GM12878 (cell line): Measurements from ENCODE around the gene MYOZ2. TPM values are rescaled to one million over a fixed set of nuclear protein-coding genes. Genes with fewer than 3 reads are reported as not detected.

Experiments used
- ATAC-seq: fragments of 200-7000 bp; cut with Tn5 transposase; 3 replicates; pipeline ENCODE4 v1.9.1; 2020; ENCODE audit warnings: mild to moderate bottlenecking, moderate library complexity
- BruUV-seq: library from RNA; stranded (reverse); fragments of 400-500 nt; replicated peaks from 2 replicates; lab custom pipeline; 2021; lab: Mats Ljungman, UMichigan
- CTCF ChIA-PET: fragments of 300-600 bp; sonication (Branson Sonifier 250); formaldehyde crosslinking; extraction: SDS; loops from one replicate; lab custom pipeline; 2021; ENCODE audit warnings: inconsistent platforms; lab: Yijun Ruan, JAX
- POLR2A ChIA-PET: fragments of 350-600 bp; formaldehyde crosslinking; extraction: SDS; loops from one replicate; lab custom pipeline; 2021; ENCODE audit warnings: inconsistent platforms; lab: Charles Lee
- RAD21 ChIA-PET: fragments of 300-600 bp; sonication (Branson Sonifier 250); formaldehyde crosslinking; loops from one replicate; lab custom pipeline; 2023; ENCODE audit warnings: antibody characterized with exemption; ENCODE audit not compliant: unreplicated experiment; lab: Charles Lee
- SMC1A ChIA-PET: fragments of 300-600 bp; sonication (Branson Sonifier 250); formaldehyde crosslinking; loops from one replicate; lab custom pipeline; 2023; ENCODE audit not compliant: unreplicated experiment, uncharacterized antibody; lab: Charles Lee
- DNase-seq: peaks from one replicate; pipeline ENCODE4 v3.0.0-alpha.2; 2011; ENCODE audit warnings: low read depth, low spot score
- FAIRE-seq: peaks from 3 replicates; lab custom pipeline; 2011; peaks lifted over from hg19 to GRCh38; lab: Jason Lieb, UNC
- H2AFZ ChIP-seq: 2 replicates; pipeline ENCODE4 v1.6.0; 2011; ENCODE audit warnings: low read depth, low read length, control low read depth; ENCODE audit not compliant: control insufficient read depth
- H3K27ac ChIP-seq: 2 replicates; pipeline ENCODE4 v1.5.1; 2011; ENCODE audit warnings: control low read depth; ENCODE audit not compliant: control insufficient read depth, insufficient read depth
- H3K27me3 ChIP-seq, 2 experiments: replicated peaks in 1 of 2; 2 replicates each; pipeline versions ENCODE4 v1.6.0 to v1.6.1; 2011; ENCODE audit warnings: low read length in 1 of 2; ENCODE audit not compliant: control insufficient read depth in 2 of 2, insufficient read depth in 2 of 2
- H3K36me3 ChIP-seq, 2 experiments: 2 replicates each; pipeline ENCODE4 v1.5.1; 2011; ENCODE audit warnings: low read length in 1 of 2; ENCODE audit not compliant: control insufficient read depth in 2 of 2, insufficient read depth in 2 of 2
- H3K4me1 ChIP-seq: 2 replicates; pipeline ENCODE4 v1.6.1; 2011; ENCODE audit warnings: mild to moderate bottlenecking, low read length, moderate library complexity, mixed read lengths; ENCODE audit not compliant: control insufficient read depth, insufficient read depth
- H3K4me2 ChIP-seq: 2 replicates; pipeline ENCODE4 v1.6.0; 2011; ENCODE audit warnings: control low read depth; ENCODE audit not compliant: control insufficient read depth, insufficient read depth
- H3K4me3 ChIP-seq: fragments of 200-600 bp; sonication (generic); 2 replicates; pipeline ENCODE4 v1.5.1; 2016
- H3K79me2 ChIP-seq: 2 replicates; pipeline ENCODE4 v1.6.0; 2011; ENCODE audit warnings: low read length; ENCODE audit not compliant: control insufficient read depth, insufficient read depth
- H3K9ac ChIP-seq: 2 replicates; pipeline ENCODE4 v1.8.0; 2011; ENCODE audit warnings: low read length, control low read depth, mixed read lengths; ENCODE audit not compliant: control insufficient read depth, insufficient read depth
- H3K9me3 ChIP-seq: replicated peaks from 3 replicates; pipeline ENCODE4 v1.5.1; 2011; ENCODE audit warnings: mild to moderate bottlenecking, low read length; ENCODE audit not compliant: control insufficient read depth, insufficient read depth
- H4K20me1 ChIP-seq: 2 replicates; pipeline ENCODE4 v1.6.0; 2011; ENCODE audit not compliant: control insufficient read depth, insufficient read depth
- CBFB ChIP-seq: IDR thresholded peaks from 2 replicates; pipeline ENCODE4 v1.6.1; 2016; ENCODE audit warnings: antibody characterized with exemption, low read depth
- EED ChIP-seq: sonication (generic); IDR thresholded peaks from 2 replicates; pipeline ENCODE4 v1.6.1; 2016; ENCODE audit warnings: antibody characterized with exemption, low read depth
- HDGF ChIP-seq: fragments of 450-650 bp; IDR thresholded peaks from 2 replicates; pipeline ENCODE4 v1.6.1; 2016; ENCODE audit warnings: antibody characterized with exemption
- IKZF1 ChIP-seq: fragments of 450-650 bp; conservative IDR thresholded peaks from 2 replicates; pipeline ENCODE4 v1.6.1; 2017; ENCODE audit warnings: antibody characterized with exemption, mild to moderate bottlenecking
- MEF2A ChIP-seq: IDR thresholded peaks from 2 replicates; pipeline ENCODE4 v1.6.1; 2011; ENCODE audit warnings: low read depth, mild to moderate bottlenecking, low read length, moderate library complexity; ENCODE audit not compliant: insufficient read depth
- MEF2B ChIP-seq: fragments of 450-650 bp; IDR thresholded peaks from 2 replicates; pipeline ENCODE4 v1.6.1; 2018; ENCODE audit warnings: mild to moderate bottlenecking, moderate library complexity; ENCODE audit not compliant: partially characterized antibody, poor library complexity, severe bottlenecking
- NFYA ChIP-seq: IDR thresholded peaks from 2 replicates; pipeline ENCODE4 v1.6.1; 2011; ENCODE audit warnings: low read depth, mild to moderate bottlenecking, low read length, improper control_type of control experiment, borderline replicate concordance
- PAX8 ChIP-seq: fragments of 450-650 bp; IDR thresholded peaks from 2 replicates; pipeline ENCODE4 v1.6.1; 2017; ENCODE audit warnings: mild to moderate bottlenecking, moderate library complexity
- PBX3 ChIP-seq: IDR thresholded peaks from 2 replicates; pipeline ENCODE4 v1.6.1; 2011; ENCODE audit warnings: mild to moderate bottlenecking, low read depth, low read length, moderate library complexity; ENCODE audit not compliant: insufficient replicate concordance
- RAD21 ChIP-seq: IDR thresholded peaks from 2 replicates; pipeline ENCODE4 v1.6.1; 2011; ENCODE audit warnings: mild to moderate bottlenecking, low read depth, low read length, moderate library complexity; ENCODE audit not compliant: insufficient read depth
- SRF ChIP-seq, 2 experiments: IDR thresholded peaks; 2 replicates each; pipeline ENCODE4 v1.6.1; 2011; ENCODE audit warnings: low read depth in 2 of 2, low read length in 2 of 2, mild to moderate bottlenecking in 1 of 2, moderate library complexity in 1 of 2
- TARDBP ChIP-seq: IDR thresholded peaks from 2 replicates; pipeline ENCODE4 v1.6.1; 2016; ENCODE audit warnings: borderline replicate concordance
- USF1 ChIP-seq: IDR thresholded peaks from 2 replicates; pipeline ENCODE4 v1.6.1; 2011; ENCODE audit warnings: borderline replicate concordance, low read depth, mild to moderate bottlenecking, moderate library complexity, mixed read lengths, low read length; ENCODE audit not compliant: insufficient read depth; ENCODE audit errors: extremely low read length
- ZNF217 ChIP-seq: fragments of 450-650 bp; IDR thresholded peaks from 2 replicates; pipeline ENCODE4 v1.6.1; 2017; ENCODE audit warnings: antibody characterized with exemption, mild to moderate bottlenecking
- WGBS: methylation state at CpG from one replicate; pipeline ENCODE4 v1.1.6; 2016; ENCODE audit warnings: low lambda C conversion rate; ENCODE audit not compliant: insufficient replicate concordance, insufficient coverage; ENCODE audit errors: missing lambda C conversion rate; 5-methylcytosine and 5-hydroxymethylcytosine counted together
- in situ Hi-C: fragments of 300-500 bp; cut with MboI; formaldehyde crosslinking; loops from 9 replicates; pipeline ENCODE4 v1.14.3; 2018; ENCODE audit warnings: mixed read lengths
- intact Hi-C: fragments of 100-400 bp; cut with micrococcal nuclease; formaldehyde crosslinking; loops from one replicate; pipeline ENCODE4 v1.14.2; 2022; ENCODE audit not compliant: unreplicated experiment
- polyA plus RNA-seq, 11 experiments: library from polyadenylated mRNA; depleted of rRNA in 4 of 11; unstranded in 6 of 11; stranded (reverse) in 5 of 11; fragments of >200 nt; fragmentation: Nextera tagmentation in 4 of 11; fragmentation: Illumina TruSeq in 1 of 11; extraction: Ambion mirVana in 4 of 11; extraction: Trizol in 1 of 11; gene quantifications; 1 replicate in 1 of 11; 2 replicates in 10 of 11; pipeline versions ENCODE4 v1.2.1 to v1.2.3, GENCODE V29; 2011 to 2016; ENCODE audit warnings: inconsistent platforms in 2 of 11, missing spikeins in 2 of 11, low read depth in 1 of 11
- total RNA-seq, 4 experiments: library from RNA; depleted of rRNA in 3 of 4; stranded (reverse); fragments of >200 nt in 3 of 4; fragmentation: Illumina TruSeq in 1 of 4; extraction: Trizol in 1 of 4; gene quantifications; 2 replicates each; pipeline versions ENCODE4 v1.2.1 to v1.2.3, GENCODE V29; 2013 to 2021
- TF ChIP-seq, protein P1 (sequence below): fragments of 150-350 bp; IDR thresholded peaks from 2 replicates; pipeline ENCODE4 v1.6.1; 2014; ENCODE audit warnings: mild to moderate bottlenecking, low read depth, low read length

The MYOZ2 gene
- total and polyA plus RNA-seq, 10 of the 15 experiments (the other 5 are each of a cell fraction or from before 2014, with no cell fraction given) = not detected

DNA sequence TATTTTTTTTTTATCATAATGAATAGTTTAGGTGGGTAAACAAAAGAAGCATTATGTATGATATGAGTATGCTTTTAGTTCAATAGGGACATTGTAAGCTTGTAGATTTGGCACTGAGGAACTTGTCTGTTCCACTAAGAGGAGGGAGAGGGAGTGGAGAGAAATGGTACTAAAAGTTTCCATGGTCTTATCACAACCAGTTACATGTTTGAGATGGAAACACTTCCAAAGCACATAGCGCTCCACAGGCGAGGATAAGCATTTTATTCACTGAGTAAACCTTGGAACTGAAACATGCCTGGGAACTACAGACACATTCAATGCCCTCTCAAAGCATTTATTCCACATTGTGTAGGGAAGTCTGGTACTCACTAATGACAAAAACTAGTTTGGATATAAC, 15.5 kb downstream of the MYOZ2 start:
- no peak for FAIRE-seq
- BruUV-seq = no TSS peak
- DNase-seq = no peak
- no peaks in the 10 kb centered on the region for H3K79me2 ChIP-seq
- H3K27me3 ChIP-seq = no peaks in the 10 kb centered on the region; a peak in 1 of 4 replicates
- RAD21 ChIA-PET = no interaction called here
- H2AFZ ChIP-seq = no peak overlapping the region
- H3K9me3 ChIP-seq = no peaks in the 10 kb centered on the region
- no peaks in the 10 kb centered on the region for H4K20me1 ChIP-seq
- POLR2A ChIA-PET = no interaction called here
- in situ Hi-C loops = no loop called here
- H3K4me1 ChIP-seq = no peaks in the 10 kb centered on the region
- ATAC-seq = no peak
- H3K9ac ChIP-seq = no peak overlapping the region
- WGBS = 64% methylated on average over 2 of the region's 2 CpGs
- no peak overlapping the region for H3K4me2 ChIP-seq
- intact Hi-C loops = no loop called here
- CTCF ChIA-PET = no interaction called here
- SMC1A ChIA-PET = no interaction called here
- H3K27ac ChIP-seq = no peak overlapping the region
- H3K36me3 ChIP-seq = no peaks in the 10 kb centered on the region
- no peak overlapping the region for H3K4me3 ChIP-seq
- TF ChIP-seq PBX3 (no peak), USF1 (no peak), EED (no peak), PAX8 (no peak), TARDBP (no peak), MEF2B (no peak), HDGF (no peak), ZNF217 (no peak), NFYA (no peak), SRF (IDR thresholded peaks at IDR 0.05; ENCODE audit: low read depth in 2 of 2, low read length in 2 of 2) (no peak), IKZF1 (no peak), MEF2A (no peak), CBFB (no peak), RAD21 (no peak)
- TF ChIP-seq, protein P1, sequence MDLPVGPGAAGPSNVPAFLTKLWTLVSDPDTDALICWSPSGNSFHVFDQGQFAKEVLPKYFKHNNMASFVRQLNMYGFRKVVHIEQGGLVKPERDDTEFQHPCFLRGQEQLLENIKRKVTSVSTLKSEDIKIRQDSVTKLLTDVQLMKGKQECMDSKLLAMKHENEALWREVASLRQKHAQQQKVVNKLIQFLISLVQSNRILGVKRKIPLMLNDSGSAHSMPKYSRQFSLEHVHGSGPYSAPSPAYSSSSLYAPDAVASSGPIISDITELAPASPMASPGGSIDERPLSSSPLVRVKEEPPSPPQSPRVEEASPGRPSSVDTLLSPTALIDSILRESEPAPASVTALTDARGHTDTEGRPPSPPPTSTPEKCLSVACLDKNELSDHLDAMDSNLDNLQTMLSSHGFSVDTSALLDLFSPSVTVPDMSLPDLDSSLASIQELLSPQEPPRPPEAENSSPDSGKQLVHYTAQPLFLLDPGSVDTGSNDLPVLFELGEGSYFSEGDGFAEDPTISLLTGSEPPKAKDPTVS = no peak
